Suprapubic skin (tissue), 4 donors: ENCODE measurements around the gene HAUS5.

Source experiments
- CTCF ChIP-seq, 2 donors: fragments of 200-600 bp in 1 of 2; fragments of 450-650 bp in 1 of 2; sonication (generic) in 1 of 2; IDR thresholded peaks; one replicate each; pipeline ENCODE4 v1.5.1; 2016 to 2019; ENCODE audit warnings: antibody characterized with exemption in 2 of 2, mild to moderate bottlenecking in 1 of 2, moderate library complexity in 1 of 2
- POLR2A ChIP-seq, 2 donors: fragments of 450-650 bp; IDR thresholded peaks; one replicate each; pipeline ENCODE4 v1.6.1; 2017; ENCODE audit warnings: antibody characterized with exemption in 2 of 2, mild to moderate bottlenecking in 2 of 2, moderate library complexity in 2 of 2
- POLR2AphosphoS5 ChIP-seq, 3 donors: sonication (generic); formaldehyde crosslinking; IDR thresholded peaks; one replicate each; pipeline ENCODE4 v1.6.1; 2017; ENCODE audit warnings: antibody characterized with exemption in 3 of 3

- no peak for TF ChIP-seq CTCF (IDR thresholded peaks at IDR 0.05)
- no peak for TF ChIP-seq POLR2AphosphoS5 (IDR thresholded peaks at IDR 0.05)
- no peak for TF ChIP-seq POLR2A (IDR thresholded peaks at IDR 0.05)
Observed at GRCh38 chr19:35571406-35571965, 41.0 kb upstream of the HAUS5 start.
